22Rv1 (cell line): ENCODE results near the gene ELF4.
"Not testable (repeated sequence)": the region's sequence is repeated elsewhere in the genome, so short reads cannot be mapped to it uniquely, and the experiment has no call there.

Source experiments
- CTCF ChIP-seq: fragments of 450-650 bp; IDR thresholded peaks from 2 replicates; pipeline ENCODE4 v1.5.1; 2017; ENCODE audit warnings: mild to moderate bottlenecking
- ZFX ChIP-seq: fragments of 450-650 bp; IDR thresholded peaks from 2 replicates; pipeline ENCODE4 v1.6.1; 2017; ENCODE audit warnings: antibody characterized with exemption, borderline replicate concordance

GRCh38 chrX:130115119-130115885 is 5.0 kb upstream of the ELF4 start:
- not testable (repeated sequence) for TF ChIP-seq CTCF, ZFX
